ENCODE data around the gene CCDC73.
A peak's percentile ranks its signal among the peaks of the same experiment; 100 is the strongest.

CCDC73 gene

GRCh38 chr11:32586576-32587190 lies 207.8 kb downstream of the CCDC73 start:
- no peak for DNase-seq (ENCODE audit: low read depth in 2 of 2)

- DNase-seq (ENCODE audit: low read depth in 2 of 2): no peak
These were observed 209.5 kb downstream of the CCDC73 start for GRCh38 chr11:32584921-32585320.

GRCh38 chr11:32583459-32584271 lies 210.8 kb downstream of the CCDC73 start, which contains the start of gene EIF3M:
EIF3M (plus strand) TSS chr11:32583831; CDS start chr11:32583888, 57 bp downstream.
- peak; percentile 90 to 92 for DNase-seq (ENCODE audit: low read depth in 2 of 2)

- no peak for DNase-seq (ENCODE audit: low read depth in 2 of 2)
These were observed 212.9 kb downstream of the CCDC73 start for GRCh38 chr11:32581556-32581955.

GRCh38 chr11:32580967-32581366 lies 213.5 kb downstream of the CCDC73 start:
- DNase-seq (ENCODE audit: low read depth in 2 of 2): no peak

GRCh38 chr11:32576456-32576855 lies 218.0 kb downstream of the CCDC73 start:
- no peak for DNase-seq (ENCODE audit: low read depth in 2 of 2)

- no peak for DNase-seq (ENCODE audit: low read depth in 2 of 2)
These were observed 219.4 kb downstream of the CCDC73 start for GRCh38 chr11:32575070-32575469.

- no peak for DNase-seq (ENCODE audit: low read depth in 2 of 2)
These were observed 220.0 kb downstream of the CCDC73 start for GRCh38 chr11:32574421-32574820.

- DNase-seq (ENCODE audit: low read depth in 2 of 2): no peak
These were observed 221.2 kb downstream of the CCDC73 start for GRCh38 chr11:32573228-32573627.

GRCh38 chr11:32571039-32571438 lies 223.4 kb downstream of the CCDC73 start:
- DNase-seq (ENCODE audit: low read depth in 2 of 2): no peak

- DNase-seq (ENCODE audit: low read depth in 2 of 2): no peak
These were observed 225.1 kb downstream of the CCDC73 start for GRCh38 chr11:32569313-32569881.

- DNase-seq (ENCODE audit: low read depth in 2 of 2): no peak
These were observed 227.3 kb downstream of the CCDC73 start for GRCh38 chr11:32567154-32567553.

- no peak for DNase-seq (ENCODE audit: low read depth in 2 of 2)
These were observed 227.9 kb downstream of the CCDC73 start for GRCh38 chr11:32566517-32566916.

- no peak for DNase-seq (ENCODE audit: low read depth in 2 of 2)
These were observed 230.9 kb downstream of the CCDC73 start for GRCh38 chr11:32563600-32563959.

GRCh38 chr11:32562839-32563599 lies 231.4 kb downstream of the CCDC73 start:
- DNase-seq (ENCODE audit: low read depth in 2 of 2): no peak

GRCh38 chr11:32561835-32562234 lies 232.6 kb downstream of the CCDC73 start:
- DNase-seq (ENCODE audit: low read depth in 2 of 2): no peak

GRCh38 chr11:32555895-32556294 lies 238.6 kb downstream of the CCDC73 start:
- DNase-seq (ENCODE audit: low read depth in 2 of 2): no peak

- DNase-seq (ENCODE audit: low read depth in 2 of 2): no peak
These were observed 239.4 kb downstream of the CCDC73 start for GRCh38 chr11:32555091-32555490.
